ENCODE measurements around the gene ANO7. TPM values are rescaled to one million over a fixed set of nuclear protein-coding genes. Genes with fewer than 3 reads are reported as not detected.

The ANO7 gene
- total RNA-seq, 3 donors from 2014 or later (not counting 1 experiment from before 2014, with no cell fraction given), result 0.97 to 1.4 (median 1.1) TPM

DNA sequence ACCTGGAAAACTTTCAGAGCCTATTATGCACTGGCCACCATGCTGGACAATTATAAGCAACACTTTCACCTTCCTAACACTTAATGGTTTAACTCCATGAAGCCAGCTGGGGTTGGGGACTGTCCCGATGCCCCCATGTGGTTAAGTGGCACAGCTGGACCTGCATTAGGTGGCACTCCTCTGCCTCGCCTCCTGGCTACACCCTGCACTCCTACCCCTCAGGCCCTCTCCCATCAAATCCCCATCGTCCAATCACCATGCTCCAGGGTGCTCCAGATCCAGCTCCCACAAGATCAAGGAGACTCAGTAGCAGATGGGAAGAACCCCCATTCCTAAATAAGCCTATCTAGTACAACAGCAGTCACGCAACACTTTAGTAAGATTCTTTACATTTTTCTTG, 73.2 kb downstream of the ANO7 start:
- H3K4me1 ChIP-seq (ENCODE audit: control insufficient read depth, insufficient read depth, low read length), result peaks cover 9% of the 10 kb centered on the region
- Mint-ChIP-seq H3K36me3 (peaks cover 13% of the 10 kb centered on the region), H3K27me3 (ENCODE audit: low read depth in 2 of 2) (no peaks in the 10 kb centered on the region), H3K27ac (peak overlapping the region; percentile 20 to 33), H3K4me1 (peaks cover 22 to 26% of the 10 kb centered on the region in 2 donors), H3K4me3 (no peak overlapping the region), H3K9me3 (no peaks in the 10 kb centered on the region)
- intact Hi-C loops (cut with micrococcal nuclease), result no loop called here
- H3K27me3 ChIP-seq (ENCODE audit: control insufficient read depth, insufficient read depth, low read length), result no peaks in the 10 kb centered on the region
- DNase-seq, result no peak
- H3K9me3 ChIP-seq (ENCODE audit: control insufficient read depth, insufficient read depth, low read length), result no peaks in the 10 kb centered on the region
- TF ChIP-seq, protein P1, sequence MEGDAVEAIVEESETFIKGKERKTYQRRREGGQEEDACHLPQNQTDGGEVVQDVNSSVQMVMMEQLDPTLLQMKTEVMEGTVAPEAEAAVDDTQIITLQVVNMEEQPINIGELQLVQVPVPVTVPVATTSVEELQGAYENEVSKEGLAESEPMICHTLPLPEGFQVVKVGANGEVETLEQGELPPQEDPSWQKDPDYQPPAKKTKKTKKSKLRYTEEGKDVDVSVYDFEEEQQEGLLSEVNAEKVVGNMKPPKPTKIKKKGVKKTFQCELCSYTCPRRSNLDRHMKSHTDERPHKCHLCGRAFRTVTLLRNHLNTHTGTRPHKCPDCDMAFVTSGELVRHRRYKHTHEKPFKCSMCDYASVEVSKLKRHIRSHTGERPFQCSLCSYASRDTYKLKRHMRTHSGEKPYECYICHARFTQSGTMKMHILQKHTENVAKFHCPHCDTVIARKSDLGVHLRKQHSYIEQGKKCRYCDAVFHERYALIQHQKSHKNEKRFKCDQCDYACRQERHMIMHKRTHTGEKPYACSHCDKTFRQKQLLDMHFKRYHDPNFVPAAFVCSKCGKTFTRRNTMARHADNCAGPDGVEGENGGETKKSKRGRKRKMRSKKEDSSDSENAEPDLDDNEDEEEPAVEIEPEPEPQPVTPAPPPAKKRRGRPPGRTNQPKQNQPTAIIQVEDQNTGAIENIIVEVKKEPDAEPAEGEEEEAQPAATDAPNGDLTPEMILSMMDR (IDR thresholded peaks at IDR 0.05), result no peak
- peaks cover 58% of the 10 kb centered on the region for H3K36me3 ChIP-seq (ENCODE audit: control insufficient read depth, insufficient read depth, low read length)
- 93% methylated on average over 4 of the region's 4 CpGs for WGBS (ENCODE audit: insufficient coverage)
- no peak for ATAC-seq
- H3K4me3 ChIP-seq (ENCODE audit: low read length), result no peak overlapping the region
- H3K27ac ChIP-seq (ENCODE audit: low read length), result no peak overlapping the region

DNA sequence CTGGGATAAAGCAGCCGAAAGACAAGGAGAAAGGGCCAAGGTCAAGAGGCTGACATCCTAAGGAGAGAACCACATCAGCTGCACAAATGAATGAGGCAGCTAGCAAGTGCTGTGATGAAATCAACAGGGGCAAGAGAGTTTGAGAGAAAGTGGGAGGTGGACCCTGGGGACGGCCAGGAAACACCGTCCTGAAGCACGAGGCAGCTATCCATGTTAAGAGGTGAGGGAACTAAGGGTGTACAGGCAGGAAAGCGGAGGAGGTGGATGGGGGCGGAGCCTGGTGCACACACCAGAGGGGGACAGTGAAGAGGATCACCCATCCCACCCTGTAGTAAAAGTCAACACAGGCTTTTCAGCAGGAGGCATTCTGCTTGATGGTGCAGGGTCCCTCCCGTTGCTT, 74.6 kb downstream of the ANO7 start:
- H3K27me3 Mint-ChIP-seq (ENCODE audit: low read depth in 2 of 2), result no peaks in the 10 kb centered on the region

GRCh38 chr2:241265506-241265905, 77.0 kb downstream of the ANO7 start:
- H3K9me3 Mint-ChIP-seq, result no peaks in the 10 kb centered on the region
- Histone ChIP-seq H3K4me1 (ENCODE audit: control insufficient read depth, insufficient read depth, low read length) (peaks cover under 1% of the 10 kb centered on the region), H3K27me3 (ENCODE audit: control insufficient read depth, insufficient read depth, low read length) (no peaks in the 10 kb centered on the region), H3K4me3 (ENCODE audit: low read length) (no peak overlapping the region), H3K27ac (ENCODE audit: low read length) (no peak overlapping the region), H3K36me3 (ENCODE audit: control insufficient read depth, insufficient read depth, low read length) (peaks cover 47% of the 10 kb centered on the region), H3K9me3 (ENCODE audit: control insufficient read depth, insufficient read depth, low read length) (no peaks in the 10 kb centered on the region)
- DNase-seq (no peak), ATAC-seq (no peak)
- peaks cover 22 to 27% of the 10 kb centered on the region in 2 donors for H3K4me1 Mint-ChIP-seq
- intact Hi-C loops (cut with micrococcal nuclease), result no loop called here
- TF ChIP-seq, protein P1 (IDR thresholded peaks at IDR 0.05), result no peak
- H3K27ac Mint-ChIP-seq, result no peak overlapping the region
- no peaks in the 10 kb centered on the region for H3K27me3 Mint-ChIP-seq (ENCODE audit: low read depth in 2 of 2)
- WGBS (ENCODE audit: insufficient coverage), result 88% methylated on average over 5 of the region's 5 CpGs
- H3K4me3 Mint-ChIP-seq, result no peak overlapping the region
- peaks cover 13% of the 10 kb centered on the region for H3K36me3 Mint-ChIP-seq

More for the DNA sequence above, 74.6 kb downstream of the ANO7 start:
- intact Hi-C loops (cut with micrococcal nuclease), result no loop called here
- WGBS (ENCODE audit: insufficient coverage), result 98% methylated on average over 6 of the region's 7 CpGs
- Histone ChIP-seq H3K27me3 (ENCODE audit: control insufficient read depth, insufficient read depth, low read length) (no peaks in the 10 kb centered on the region), H3K9me3 (ENCODE audit: control insufficient read depth, insufficient read depth, low read length) (no peaks in the 10 kb centered on the region), H3K27ac (ENCODE audit: low read length) (no peak overlapping the region), H3K36me3 (ENCODE audit: control insufficient read depth, insufficient read depth, low read length) (peaks cover 56% of the 10 kb centered on the region), H3K4me3 (ENCODE audit: low read length) (no peak overlapping the region), H3K4me1 (ENCODE audit: control insufficient read depth, insufficient read depth, low read length) (peaks cover under 1% of the 10 kb centered on the region)
- Mint-ChIP-seq H3K9me3 (no peaks in the 10 kb centered on the region), H3K4me3 (no peak overlapping the region), H3K36me3 (peaks cover 13% of the 10 kb centered on the region), H3K27ac (peak overlapping the region in 1 of 2 donors; percentile 48), H3K4me1 (peaks cover 16 to 17% of the 10 kb centered on the region in 2 donors)
- no peak for DNase-seq
- TF ChIP-seq, protein P1 (IDR thresholded peaks at IDR 0.05), result no peak
- no peak for ATAC-seq
